Thyroid gland (tissue), 4 donors: Measurements from ENCODE around the gene SIRPA.

ENCODE experiments used
- CTCF ChIP-seq, 6 experiments: fragments of 200-600 bp in 3 of 6; fragments of 450-650 bp in 3 of 6; sonication (generic) in 3 of 6; IDR thresholded peaks; one replicate each; pipeline ENCODE4 v1.5.1; 2016 to 2019; ENCODE audit warnings: antibody characterized with exemption in 6 of 6, mild to moderate bottlenecking in 2 of 6, inconsistent platforms in 1 of 6, moderate library complexity in 1 of 6
- POLR2A ChIP-seq, 2 donors: fragments of 450-650 bp; IDR thresholded peaks; one replicate each; pipeline ENCODE4 v1.6.1; 2017; ENCODE audit warnings: antibody characterized with exemption in 2 of 2, mild to moderate bottlenecking in 2 of 2, moderate library complexity in 1 of 2

- TF ChIP-seq CTCF (IDR thresholded peaks at IDR 0.05) (no peak), POLR2A (IDR thresholded peaks at IDR 0.05) (no peak)
Observed at GRCh38 chr20:1959156-1959555, 63.9 kb downstream of the SIRPA start.
